Activated CD4-positive, CD25-positive, alpha-beta regulatory T cell treated with anti-CD3 and anti-CD28 coated beads, Interleukin-2, amount 50 U/mL, for 24 hours (primary cell): ENCODE results near the gene CA12.

Source experiments
- ATAC-seq, 2 donors: fragments of 150-1000 bp; cut with Tn5 transposase; one replicate each; pipeline ENCODE4 v1.10.0; 2021; ENCODE audit warnings: mild to moderate bottlenecking in 1 of 2, moderate library complexity in 1 of 2

CA12 gene

DNA sequence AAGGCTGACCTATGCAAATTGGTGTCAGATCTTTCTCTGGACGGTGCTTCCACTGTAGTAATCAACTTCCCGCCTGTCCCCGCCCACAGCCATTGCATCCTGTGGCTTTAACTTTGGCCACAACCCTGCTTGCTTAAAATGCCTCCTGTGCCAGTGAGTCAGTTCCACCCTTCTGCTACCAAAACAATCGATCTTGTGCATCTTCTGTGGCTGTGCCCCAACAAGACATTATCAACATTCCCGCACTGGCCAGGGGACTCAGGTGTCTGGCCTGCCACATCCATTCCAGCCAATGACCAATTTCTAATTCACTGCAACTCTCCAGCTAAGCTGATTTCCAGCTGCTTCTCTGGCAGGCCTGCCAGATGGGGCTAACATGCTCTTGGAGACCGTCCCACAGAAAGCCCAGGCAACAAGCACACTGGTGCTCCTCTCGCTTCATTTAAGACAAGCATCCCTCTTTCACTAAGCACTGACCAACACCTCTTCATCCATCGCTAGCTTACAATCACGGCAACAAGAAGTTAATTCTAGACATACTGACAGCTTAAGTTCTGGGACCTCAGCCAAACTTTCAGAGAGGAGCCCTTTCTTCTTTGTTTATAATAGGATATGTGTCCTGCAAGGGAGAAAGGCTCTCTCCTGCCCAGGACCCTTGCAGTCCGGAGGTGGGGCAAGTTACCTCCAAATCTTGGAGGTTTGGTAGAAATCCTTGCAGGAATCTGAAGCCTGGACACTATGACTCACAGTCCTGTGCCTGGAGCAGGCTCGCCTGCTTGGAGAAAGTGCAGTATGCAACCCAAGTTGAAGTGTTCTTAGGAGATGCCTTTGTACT, 6.7 kb downstream of the CA12 start:
- no peak for ATAC-seq

DNA sequence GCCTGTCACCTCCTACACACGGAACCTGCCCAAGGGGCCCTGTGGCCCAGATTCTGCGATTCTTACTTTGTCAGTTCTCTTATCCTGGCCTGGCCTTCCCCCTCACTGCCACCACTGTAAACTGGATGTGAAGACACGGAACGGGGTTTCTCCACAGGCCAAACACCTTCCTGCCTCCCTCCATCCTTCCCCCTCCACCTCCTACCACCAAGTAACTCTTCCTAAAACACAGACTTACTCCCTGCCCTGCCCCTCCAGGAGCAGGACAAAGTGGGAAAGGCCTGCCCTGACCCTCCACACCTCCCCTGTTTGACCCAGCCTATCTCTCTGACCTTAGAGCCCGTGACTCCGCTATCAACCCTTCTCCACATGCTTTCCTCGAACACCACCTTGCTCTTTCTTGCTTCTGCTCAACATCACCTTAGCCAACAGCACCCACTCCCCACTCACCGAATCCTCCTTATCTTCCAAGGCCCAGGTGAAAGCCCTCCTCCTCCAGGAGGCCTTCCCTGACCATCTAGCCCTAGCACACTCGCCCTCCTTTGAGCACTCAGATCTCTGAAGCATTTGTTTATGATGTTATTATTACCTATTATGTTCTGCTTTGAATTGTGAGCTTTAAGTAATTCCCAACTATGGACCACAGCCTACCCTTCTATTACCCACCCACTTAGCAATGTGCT, 7.6 kb downstream of the CA12 start:
- ATAC-seq, result no peak

DNA sequence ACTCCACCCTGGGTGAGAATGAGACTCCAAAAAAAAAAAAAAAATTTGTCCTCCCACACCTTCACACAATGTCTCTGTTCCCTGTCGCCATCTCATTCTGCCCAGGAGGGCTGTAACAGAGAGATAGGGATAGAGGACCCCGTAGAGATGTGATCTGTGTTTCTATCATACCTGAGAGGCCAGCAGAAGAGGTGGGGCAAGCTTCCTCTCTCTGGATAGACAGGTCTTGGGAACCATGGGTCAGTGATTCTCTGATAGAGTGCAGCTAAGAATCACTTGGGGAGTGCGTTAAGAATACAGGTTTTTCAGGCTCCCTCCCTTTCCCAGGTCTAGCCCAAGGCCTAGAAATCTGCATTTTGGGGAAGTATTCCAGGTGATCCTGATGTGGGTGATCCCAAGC, 8.3 kb downstream of the CA12 start:
- no peak for ATAC-seq

DNA sequence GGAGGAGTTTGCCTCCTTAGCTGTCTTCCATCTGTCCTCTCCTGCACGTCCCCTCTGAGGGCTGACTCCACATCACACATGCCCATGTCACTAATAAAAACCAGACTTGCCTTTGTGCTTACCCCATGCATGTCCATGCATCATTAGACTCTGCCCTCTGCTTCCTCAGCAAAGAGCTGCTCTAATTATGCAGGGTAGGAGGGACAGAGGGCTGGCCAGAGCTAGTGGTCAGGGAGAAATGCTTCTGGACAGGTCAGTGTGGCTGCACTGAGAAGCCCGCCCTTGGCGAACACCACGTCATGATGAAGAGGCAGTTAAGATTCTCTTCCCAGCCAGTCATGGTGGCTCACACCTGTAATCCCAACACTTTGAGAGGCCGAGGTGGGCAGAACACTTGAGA, 8.9 kb downstream of the CA12 start:
- ATAC-seq, result no peak

DNA sequence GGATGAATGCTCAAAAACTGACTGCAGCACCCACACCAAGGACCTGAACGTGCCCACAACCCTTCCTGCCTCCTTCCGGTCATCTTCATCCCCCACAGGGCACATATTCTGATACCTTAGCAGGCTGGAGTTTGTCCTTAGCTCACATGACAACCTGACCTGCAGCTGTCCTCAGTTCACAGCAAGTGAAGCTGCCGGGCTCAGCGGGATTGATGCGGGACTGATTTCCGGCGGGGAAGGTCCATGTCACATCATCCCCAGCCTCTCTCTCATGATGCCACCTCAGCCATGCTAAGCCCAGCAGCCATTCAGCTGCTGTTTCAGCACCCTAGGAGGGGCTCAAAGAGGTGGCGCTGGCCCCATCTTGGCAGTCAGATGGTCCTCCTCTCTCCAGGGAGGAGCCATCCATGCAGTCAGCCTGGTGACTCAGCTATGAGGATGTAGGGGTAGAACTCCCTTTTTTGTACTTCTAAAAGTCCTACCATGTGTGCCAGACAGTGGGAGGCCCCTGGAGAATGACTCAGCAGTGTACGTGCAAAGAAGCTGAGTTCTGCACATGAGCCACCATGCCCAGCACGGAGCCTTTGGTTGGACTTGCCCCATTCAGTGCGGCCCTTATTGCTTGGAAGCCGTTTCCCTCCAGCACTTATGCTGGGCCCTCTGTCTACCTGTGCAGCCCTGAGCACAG, 9.5 kb downstream of the CA12 start:
- ATAC-seq, result peak; percentile 67 to 68

DNA sequence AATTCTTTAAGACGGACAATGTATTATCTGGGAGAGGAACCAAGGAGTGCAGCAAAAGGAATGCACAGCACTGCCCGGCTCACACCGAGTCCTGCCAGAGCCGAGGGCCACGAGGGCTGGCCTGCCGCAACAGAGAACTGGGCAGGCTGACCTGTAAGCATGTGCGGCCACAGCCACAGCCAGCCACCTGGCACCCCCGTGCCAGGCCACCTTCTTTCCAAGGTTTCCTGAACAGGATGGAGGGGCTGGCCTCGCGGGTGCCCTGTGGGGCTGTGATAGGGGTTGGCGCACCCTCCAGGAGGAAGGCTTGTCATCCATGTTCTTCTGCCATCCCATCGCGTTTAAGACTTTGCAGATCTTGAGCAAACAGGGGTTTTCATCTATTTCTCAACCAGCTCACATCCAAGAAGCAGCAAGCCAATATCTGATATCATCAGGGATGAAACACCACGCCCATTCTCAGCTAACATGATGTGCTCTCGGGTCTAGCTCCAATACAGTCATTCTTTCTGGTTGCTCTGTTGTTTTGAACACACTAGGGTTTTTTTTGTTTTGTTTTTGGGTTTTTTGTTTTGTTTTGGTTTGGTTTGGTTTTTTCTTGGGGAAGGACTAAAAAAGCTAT, 10.2 kb downstream of the CA12 start:
- ATAC-seq, result no peak

DNA sequence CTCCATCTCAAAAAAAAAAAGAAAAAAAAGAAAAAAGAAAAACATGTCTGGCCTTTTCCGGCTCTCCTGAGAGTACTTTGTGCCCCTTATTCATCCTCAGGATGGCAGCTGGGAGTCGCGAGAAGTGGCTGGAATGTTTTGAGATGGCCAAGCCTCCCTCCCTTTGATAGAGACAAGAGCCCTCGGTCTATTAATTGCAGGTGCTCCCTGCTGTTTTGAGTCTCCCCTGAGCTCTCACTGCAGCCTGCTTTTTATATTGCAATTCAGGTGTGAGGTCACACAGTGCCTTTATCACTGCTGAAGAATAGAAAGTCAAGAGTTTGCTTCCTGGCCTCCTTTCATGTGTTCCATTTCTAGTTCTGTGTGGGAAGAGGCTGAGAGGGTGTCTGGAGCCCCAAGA, 10.9 kb downstream of the CA12 start:
- no peak for ATAC-seq

DNA sequence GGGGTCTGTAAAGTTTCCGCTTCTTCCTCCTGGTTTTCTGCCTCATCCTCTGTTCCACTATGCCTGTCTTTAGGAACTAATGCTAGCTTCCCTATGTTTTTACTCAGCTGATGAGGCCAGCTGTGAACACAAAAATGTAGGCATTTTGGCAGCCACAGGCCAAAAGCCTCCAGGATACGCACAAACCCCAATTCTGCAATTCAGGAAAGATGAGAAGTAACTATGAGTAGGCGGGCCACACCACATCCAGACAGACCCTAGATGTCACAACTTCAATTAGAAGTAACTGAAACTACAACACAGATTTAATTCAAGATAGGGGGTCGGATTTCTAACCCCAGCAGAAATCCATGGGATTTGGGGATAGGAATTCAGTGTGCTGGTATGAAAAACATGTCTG, 11.9 kb downstream of the CA12 start:
- no peak for ATAC-seq

DNA sequence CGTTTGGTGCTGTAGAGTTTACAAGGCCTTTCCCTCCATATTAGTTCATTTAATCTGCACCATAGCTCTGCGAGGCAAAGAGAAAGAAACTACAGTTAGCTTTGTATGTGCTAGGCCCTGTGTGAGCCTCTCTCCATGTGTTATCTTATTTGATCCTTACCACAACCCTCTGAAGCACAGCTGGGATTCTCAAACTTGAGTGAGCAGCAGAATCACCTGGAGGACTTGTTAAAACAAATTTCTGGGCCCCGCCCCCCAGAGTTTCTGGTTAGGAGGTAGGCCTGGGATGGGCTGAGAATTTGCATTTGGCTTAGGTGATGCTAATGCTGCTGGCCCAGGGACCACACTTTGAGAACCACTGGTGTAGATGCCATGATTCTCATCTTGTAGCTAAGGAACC, 12.3 kb downstream of the CA12 start:
- ATAC-seq, result no peak

DNA sequence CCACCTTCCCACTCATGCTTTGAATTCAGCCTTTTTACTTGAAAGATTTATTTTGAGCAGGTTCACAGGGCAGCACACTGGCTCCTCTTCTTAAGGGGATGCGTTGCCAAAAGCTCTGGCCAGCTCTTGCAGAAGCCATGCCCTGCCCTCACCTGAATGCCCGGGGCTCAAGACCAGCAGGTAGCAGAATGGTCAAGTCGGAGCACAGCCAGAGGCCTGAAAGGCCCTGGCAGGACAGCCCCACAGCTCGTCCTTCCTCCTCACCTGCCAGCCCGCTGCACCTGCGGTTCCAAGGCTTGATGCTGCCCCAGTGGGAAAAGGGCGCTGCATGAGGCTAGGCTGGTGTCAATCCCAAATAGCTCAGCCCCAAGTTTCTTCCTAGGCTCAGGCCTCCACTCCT, 13.1 kb downstream of the CA12 start:
- ATAC-seq, result no peak

DNA sequence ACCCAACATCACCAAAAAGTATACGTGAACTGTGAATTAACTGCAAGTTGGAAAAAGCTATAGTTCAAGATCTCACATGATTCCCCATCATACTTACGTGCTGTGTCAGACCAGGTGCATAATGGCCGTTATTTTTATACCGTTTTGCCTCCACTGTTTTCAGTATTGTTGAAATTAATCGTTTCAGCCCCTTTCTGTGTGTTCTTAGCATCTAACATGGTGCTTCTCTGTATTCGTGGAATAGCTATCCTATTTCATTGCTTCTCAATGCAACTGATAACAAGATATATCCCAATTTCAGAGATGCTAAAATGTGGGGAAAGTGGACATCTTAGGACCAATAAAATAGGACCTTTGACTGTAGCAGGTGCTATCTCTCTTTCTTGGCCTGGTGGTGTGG, 13.7 kb downstream of the CA12 start:
- no peak for ATAC-seq

DNA sequence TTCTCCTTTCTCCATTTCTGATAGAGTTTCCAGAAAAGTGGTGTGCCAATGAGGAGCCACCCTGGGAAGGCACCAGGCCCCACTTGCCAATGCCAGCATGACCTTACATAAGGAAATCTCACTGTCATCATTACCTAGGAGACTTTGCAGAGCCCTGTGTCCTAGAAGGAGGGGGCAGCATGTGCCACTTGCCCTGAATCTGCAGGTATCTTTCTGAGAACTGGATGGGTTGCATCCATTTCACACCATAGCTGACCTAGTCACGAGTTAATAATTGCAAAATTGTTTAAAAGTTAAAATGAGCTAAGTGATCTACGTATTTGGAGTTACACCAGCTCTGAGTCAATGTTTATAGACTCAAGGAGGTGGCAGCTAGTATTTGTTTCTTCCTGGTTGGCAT, 14.3 kb downstream of the CA12 start:
- ATAC-seq, result no peak

DNA sequence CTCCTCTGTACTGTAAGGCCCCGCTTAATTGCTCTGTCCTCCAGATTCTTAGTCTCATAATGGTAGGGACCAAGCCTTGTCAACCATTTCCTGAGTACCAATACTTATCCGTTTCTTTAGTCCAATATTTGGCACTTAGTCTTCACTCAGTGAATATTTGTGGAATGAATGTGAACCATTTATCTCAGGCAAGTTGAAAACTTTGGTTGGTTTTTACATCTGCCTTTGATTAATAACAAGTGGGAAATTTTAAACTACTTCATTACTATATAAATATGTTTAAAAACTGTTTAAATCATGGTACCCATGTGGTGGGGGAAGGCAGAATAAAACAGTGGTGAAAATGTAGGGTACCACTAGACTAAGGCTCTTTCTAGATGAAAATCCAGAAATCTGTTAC, 15.2 kb downstream of the CA12 start:
- ATAC-seq, result no peak

DNA sequence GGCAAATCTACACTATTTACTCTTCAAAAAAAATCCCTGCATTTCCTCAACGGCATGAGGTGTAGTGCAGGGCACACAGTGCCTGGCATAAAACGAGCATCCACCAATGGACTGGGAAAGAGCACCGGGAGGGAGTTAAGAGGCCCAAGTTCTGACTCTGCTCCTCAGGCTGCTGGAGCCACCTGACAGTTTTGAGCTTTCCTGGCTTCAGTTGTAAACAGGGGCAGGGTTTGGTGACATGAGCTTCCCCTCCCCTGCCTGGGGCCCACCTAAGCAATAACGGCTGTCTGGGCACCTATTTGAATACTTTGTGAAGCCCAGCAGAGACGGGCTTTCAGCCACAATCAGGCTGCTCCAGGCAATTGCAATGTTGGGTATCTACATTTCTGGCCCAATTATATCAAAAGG, 16.4 kb downstream of the CA12 start:
- no peak for ATAC-seq

DNA sequence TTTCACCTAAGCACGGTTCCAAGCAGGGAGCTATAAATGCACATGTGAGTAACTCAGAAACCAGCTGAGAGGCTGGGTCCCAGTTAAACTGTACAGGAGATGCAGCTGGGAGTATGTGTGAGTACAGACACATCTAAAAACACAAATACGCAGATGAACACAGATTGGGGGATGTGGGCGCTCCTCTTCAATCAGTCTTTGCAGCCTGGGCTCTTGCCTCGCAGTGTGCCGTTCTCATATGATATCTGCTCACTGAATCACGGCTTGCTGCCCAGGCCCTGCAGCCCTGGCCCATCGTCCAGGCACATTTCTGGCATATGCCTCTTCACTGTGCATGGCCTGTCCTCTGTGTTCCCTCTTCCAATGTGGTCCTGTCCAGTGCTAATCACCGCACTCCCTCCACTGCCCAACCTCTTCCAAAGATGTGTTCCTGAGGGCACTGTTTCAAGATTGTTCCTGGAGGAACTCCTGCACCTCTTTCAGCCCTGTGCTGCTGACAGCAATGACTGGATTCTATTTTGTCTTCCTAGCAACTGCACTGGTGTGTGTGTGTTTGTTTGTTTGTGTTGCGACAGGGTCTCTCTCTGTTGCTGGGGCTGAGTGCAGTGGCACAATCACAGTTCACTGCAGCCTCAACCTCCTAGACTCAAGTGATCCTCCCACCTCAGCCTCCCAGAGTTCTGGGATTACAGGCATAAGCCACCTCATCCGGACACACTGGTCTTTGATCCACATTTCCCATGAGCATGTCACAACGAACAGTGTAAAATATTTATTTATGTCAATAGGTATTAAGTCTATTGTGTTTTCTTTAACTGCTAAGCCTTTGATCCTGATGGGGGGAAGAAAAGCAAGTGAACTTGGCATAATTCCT, 17.0 kb downstream of the CA12 start:
- no peak for ATAC-seq

DNA sequence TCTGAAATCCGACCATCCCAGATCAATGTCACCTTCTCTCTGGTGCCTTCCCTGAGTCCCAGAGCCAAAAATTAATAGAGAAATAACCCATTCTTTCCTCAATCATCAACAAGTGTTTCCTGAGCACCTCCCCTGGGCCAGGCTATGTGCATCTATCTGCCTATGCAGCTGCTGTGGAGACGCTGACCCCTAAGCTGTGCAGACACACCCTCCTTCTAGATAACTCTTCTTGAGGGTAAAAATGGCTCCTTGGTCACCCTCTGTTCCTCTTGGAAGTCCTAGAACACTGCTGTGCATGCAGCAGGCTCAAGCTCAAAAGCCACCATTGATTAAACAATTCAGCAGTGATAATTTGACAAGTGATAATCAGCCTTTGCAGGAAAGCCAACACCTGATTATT, 18.4 kb downstream of the CA12 start:
- no peak for ATAC-seq

DNA sequence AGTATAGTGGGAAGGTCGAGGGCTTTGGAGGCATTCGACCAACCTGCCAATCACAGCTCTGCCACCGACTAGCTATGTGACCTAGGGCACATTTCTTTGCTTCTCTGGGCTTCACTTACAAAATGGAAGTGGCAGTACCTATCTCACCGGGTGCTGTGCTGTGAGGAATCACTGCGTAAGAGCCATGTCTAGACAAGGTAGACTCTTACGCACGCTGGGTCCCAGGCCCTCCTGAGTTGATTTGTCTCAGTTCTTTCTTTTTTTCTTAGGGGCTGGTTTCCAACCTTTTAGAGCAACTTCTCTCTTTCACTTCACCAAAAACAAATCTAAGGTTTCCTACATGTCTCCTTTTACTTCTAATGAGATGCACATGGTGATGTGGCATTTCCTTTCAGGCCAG, 18.8 kb downstream of the CA12 start:
- ATAC-seq, result no peak

DNA sequence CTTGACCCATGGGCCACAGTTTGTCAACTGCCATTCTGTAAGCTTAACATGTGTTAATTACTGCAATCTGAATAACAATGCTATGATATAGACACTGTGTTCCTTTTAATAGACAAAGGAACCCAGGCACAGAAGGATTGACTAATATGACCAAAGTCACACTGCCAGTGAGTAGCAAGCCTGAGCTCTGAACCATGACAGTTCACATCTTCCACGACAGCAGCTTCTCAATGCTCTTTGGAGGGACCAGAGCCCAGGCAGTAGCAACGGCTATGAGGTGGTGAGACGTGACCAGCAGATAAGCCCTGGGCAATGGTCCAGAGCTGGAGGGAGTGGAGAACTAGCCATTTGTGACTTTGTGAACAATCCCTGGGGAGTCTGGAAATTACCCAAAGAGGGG, 19.4 kb downstream of the CA12 start:
- ATAC-seq, result no peak

DNA sequence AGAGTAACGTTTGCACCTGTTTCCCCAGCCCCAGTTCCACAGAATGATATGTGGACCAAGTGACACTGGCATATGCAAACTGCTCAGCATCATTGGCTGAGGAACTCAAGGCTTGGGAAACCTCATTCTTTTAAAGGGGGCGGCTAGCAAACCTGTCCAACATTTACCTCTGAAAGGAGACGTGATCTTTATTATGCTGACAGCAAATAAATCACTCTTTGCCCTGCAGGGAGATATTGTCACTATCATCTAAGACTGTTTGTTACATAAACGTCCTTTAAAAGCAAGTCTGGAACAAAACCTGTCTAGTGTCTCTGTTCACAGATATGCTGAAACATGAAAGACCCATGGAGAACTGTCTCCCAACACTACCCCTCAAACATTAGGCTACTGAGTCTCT, 21.5 kb downstream of the CA12 start:
- ATAC-seq, result no peak

DNA sequence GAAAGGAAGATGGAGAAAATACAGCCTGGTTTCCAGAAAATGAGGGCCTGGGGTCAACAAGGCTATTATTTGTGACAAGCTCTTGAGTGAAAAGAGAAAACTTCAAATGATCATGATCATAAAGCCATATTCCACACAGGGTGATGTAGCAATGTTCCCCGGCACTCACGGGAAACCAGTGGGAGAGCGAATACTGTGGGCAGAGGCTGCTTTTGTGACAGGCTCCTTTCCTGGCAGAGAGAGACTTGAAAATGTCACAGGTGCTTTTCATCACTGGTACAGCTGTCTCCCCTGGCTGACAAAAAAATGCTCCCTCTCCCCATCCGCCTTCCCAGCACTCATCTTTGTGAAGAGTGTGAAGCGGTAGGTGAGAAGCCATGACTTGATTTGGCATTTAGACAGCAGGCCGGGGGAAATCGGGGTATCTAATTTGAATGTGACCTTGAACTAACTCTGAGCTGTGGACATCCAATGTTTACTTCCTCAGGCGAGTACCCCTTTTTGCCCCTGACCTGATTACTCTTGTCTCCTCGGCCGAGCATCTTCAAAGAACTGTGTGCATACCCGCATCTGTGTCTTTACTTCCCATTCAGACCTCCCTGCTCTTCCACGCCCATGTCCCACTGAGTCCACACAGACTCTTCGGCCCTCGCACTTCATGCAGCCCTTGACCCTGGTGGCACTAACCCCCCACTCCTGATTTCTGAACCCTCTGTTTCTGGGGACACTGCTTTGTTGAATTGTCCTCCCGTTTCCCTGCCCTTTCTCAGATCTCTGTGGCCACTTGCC, 23.2 kb downstream of the CA12 start:
- no peak for ATAC-seq

DNA sequence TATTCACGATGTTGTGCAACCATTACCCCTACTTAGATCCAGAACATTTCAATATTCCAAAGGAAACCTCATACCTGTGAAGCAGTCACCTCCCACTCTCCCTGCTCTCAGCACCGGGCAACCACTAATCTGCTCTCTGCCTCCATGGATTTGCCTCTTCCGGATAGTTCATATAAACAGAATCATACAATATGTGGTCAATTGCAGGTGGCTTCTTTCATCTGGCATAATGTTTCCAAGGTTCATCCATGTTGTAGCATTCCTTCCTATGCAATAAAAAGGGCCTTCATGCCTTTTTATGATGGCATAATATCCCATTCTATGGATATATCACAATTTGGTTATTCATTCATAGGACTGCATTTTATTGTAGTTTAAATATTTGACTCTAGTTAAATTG, 23.9 kb downstream of the CA12 start:
- no peak for ATAC-seq

DNA sequence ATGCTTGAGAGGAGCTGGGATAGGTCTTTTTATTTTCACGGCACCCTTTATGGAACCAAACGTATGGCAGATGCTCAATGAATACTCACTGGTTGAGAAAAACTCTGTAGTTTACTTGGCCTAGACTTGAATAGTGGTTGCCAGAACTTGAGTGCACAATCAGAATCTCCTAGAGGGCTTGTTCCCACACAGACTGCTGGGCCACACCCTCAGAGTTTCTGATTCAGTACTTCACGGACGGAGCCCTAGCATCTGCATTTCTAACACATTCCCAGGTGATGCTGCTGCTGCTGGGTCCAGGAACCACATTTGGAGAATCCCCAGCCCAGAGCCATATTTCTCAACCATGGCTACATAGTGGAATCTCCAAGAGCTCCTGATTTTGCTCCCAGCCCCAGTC, 24.6 kb downstream of the CA12 start:
- no peak for ATAC-seq
